A673 (cell line): Measurements from ENCODE around the gene CD6. TPM values are rescaled to one million over a fixed set of nuclear protein-coding genes. Genes with fewer than 3 reads are reported as not detected.

Experiments
- BruUV-seq: library from RNA; stranded (reverse); fragments of 400-500 nt; replicated peaks from 2 replicates; lab custom pipeline; 2021; lab: Mats Ljungman, UMichigan
- CTCF ChIA-PET: fragments of 300-600 bp; sonication (Branson Sonifier 250); formaldehyde crosslinking; loops from one replicate; lab custom pipeline; 2022; ENCODE audit warnings: antibody characterized with exemption; lab: Charles Lee
- POLR2A ChIA-PET: fragments of 300-600 bp; sonication (Branson Sonifier 250); formaldehyde crosslinking; loops from one replicate; lab custom pipeline; 2022; ENCODE audit warnings: antibody characterized with exemption; ENCODE audit not compliant: low non-redundant PET; lab: Charles Lee
- DNase-seq: peaks from one replicate; pipeline ENCODE4 v3.0.0-alpha.2; 2015; ENCODE audit warnings: low spot score
- H3K27ac ChIP-seq: fragments of 200-600 bp; sonication (generic); 2 replicates; pipeline ENCODE4 v1.5.1; 2016; ENCODE audit warnings: mixed run types, low read depth, mild to moderate bottlenecking, mixed read lengths, antibody characterized with exemption, low read length; ENCODE audit not compliant: poor library complexity, severe bottlenecking
- H3K27me3 ChIP-seq: fragments of 200-600 bp; sonication (generic); replicated peaks from 2 replicates; pipeline ENCODE4 v1.6.1; 2017; ENCODE audit warnings: mixed run types, low read depth, mild to moderate bottlenecking, mixed read lengths, antibody characterized with exemption, low read length; ENCODE audit not compliant: insufficient read depth, poor library complexity
- H3K36me3 ChIP-seq: fragments of 200-600 bp; sonication (generic); 2 replicates; pipeline ENCODE4 v1.6.1; 2016; ENCODE audit warnings: mixed run types, mild to moderate bottlenecking, mixed read lengths, antibody characterized with exemption, low read length; ENCODE audit not compliant: insufficient read depth, poor library complexity, severe bottlenecking
- H3K4me1 ChIP-seq: fragments of 200-600 bp; sonication (generic); 2 replicates; pipeline ENCODE4 v1.6.1; 2017; ENCODE audit warnings: mixed run types, mild to moderate bottlenecking, mixed read lengths, antibody characterized with exemption, low read length; ENCODE audit not compliant: insufficient read depth, poor library complexity, severe bottlenecking
- H3K4me3 ChIP-seq: fragments of 200-600 bp; sonication (generic); 2 replicates; pipeline ENCODE4 v1.5.1; 2016; ENCODE audit warnings: low read depth, mixed run types, mild to moderate bottlenecking, mixed read lengths, low read length; ENCODE audit not compliant: poor library complexity, severe bottlenecking
- H3K9me3 ChIP-seq: fragments of 200-600 bp; sonication (generic); 2 replicates; pipeline ENCODE4 v1.6.1; 2016; ENCODE audit warnings: mixed run types, low read depth, mild to moderate bottlenecking, mixed read lengths, antibody characterized with exemption, low read length; ENCODE audit not compliant: poor library complexity, severe bottlenecking
- CTCF ChIP-seq: fragments of 300-800, 200-600 bp; sonication (generic); conservative IDR thresholded peaks from 2 replicates; pipeline ENCODE4 v1.5.1; 2017; ENCODE audit warnings: low read depth, mild to moderate bottlenecking, antibody characterized with exemption, low read length, moderate library complexity, mixed read lengths
- EZH2 ChIP-seq: fragments of 200-600 bp; sonication (generic); IDR thresholded peaks from 2 replicates; pipeline ENCODE4 v1.6.1; 2017; ENCODE audit warnings: borderline replicate concordance, low read depth, mild to moderate bottlenecking, mixed read lengths, antibody characterized with exemption, low read length; ENCODE audit not compliant: poor library complexity, severe bottlenecking
- intact Hi-C: fragments of 100-400 bp; cut with micrococcal nuclease; formaldehyde crosslinking; loops from one replicate; pipeline ENCODE4 v1.10.0; 2022; ENCODE audit not compliant: unreplicated experiment
- total RNA-seq: library from RNA; stranded (reverse); gene quantifications from 2 replicates; pipeline ENCODE4 v1.2.3, GENCODE V29; 2021

CD6 gene
- total RNA-seq, 1 experiment from 2014 or later, result not detected

GRCh38 chr11:60924906-60925853 lies 46.3 kb upstream of the CD6 start:
- CTCF ChIA-PET, result no interaction called here
- Histone ChIP-seq H3K4me1 (peaks cover 20% of the 10 kb centered on the region), H3K36me3 (peaks cover 31% of the 10 kb centered on the region), H3K4me3 (peak overlapping the region; percentile 82), H3K27ac (peak overlapping the region; percentile 68), H3K9me3 (no peaks in the 10 kb centered on the region), H3K27me3 (no peaks in the 10 kb centered on the region)
- no TSS peak for BruUV-seq
- POLR2A ChIA-PET, result interaction anchor here (0.5 kb wide), 1 partner anchor 876 kb away, joined by 4 read pairs; no protein-coding TSS in a partner anchor
- peak; percentile 26 for DNase-seq
- intact Hi-C loops, result no loop called here
- TF ChIP-seq EZH2, result no peak
- no peak for TF ChIP-seq CTCF

- Histone ChIP-seq H3K4me3 (peak overlapping the region; percentile 82), H3K9me3 (no peaks in the 10 kb centered on the region), H3K27me3 (no peaks in the 10 kb centered on the region), H3K27ac (no peak overlapping the region), H3K36me3 (peaks cover 27% of the 10 kb centered on the region), H3K4me1 (peaks cover 20% of the 10 kb centered on the region)
- intact Hi-C loops, result no loop called here
- no peak for DNase-seq
- TF ChIP-seq CTCF (no peak), EZH2 (no peak)
- ChIA-PET POLR2A (interaction anchor here (0.5 kb wide), 1 partner anchor 876 kb away, joined by 4 read pairs; no protein-coding TSS in a partner anchor), CTCF (no interaction called here)
- no TSS peak for BruUV-seq
Measured at GRCh38 chr11:60925868-60926267, 45.6 kb upstream of the CD6 start.

GRCh38 chr11:60926500-60926899 lies 45.0 kb upstream of the CD6 start:
- no TSS peak for BruUV-seq

More at GRCh38 chr11:60926500-60926899, 45.0 kb upstream of the CD6 start:
- H3K9me3 ChIP-seq, result no peaks in the 10 kb centered on the region
- peaks cover 20% of the 10 kb centered on the region for H3K4me1 ChIP-seq
- TF ChIP-seq CTCF, result no peak
- TF ChIP-seq EZH2, result no peak
- CTCF ChIA-PET, result interaction anchor here (0.5 kb wide), 1 partner anchor 8 kb away, joined by 6 read pairs; no protein-coding TSS in a partner anchor
- POLR2A ChIA-PET, result no interaction called here
- H3K4me3 ChIP-seq, result no peak overlapping the region
- no peak overlapping the region for H3K27ac ChIP-seq
- no peaks in the 10 kb centered on the region for H3K27me3 ChIP-seq
- no peak for DNase-seq
- peaks cover 26% of the 10 kb centered on the region for H3K36me3 ChIP-seq
- intact Hi-C loops, result no loop called here
